HepG2 (cell line): Measurements from ENCODE around the gene FRMD8. TPM values are rescaled to one million over a fixed set of nuclear protein-coding genes. Genes with fewer than 3 reads are reported as not detected.
A peak's percentile ranks its signal among the peaks of the same experiment; 100 is the strongest.

Source experiments
- CBX2 ChIP-seq, 2 experiments: fragments of 200-600 bp in 1 of 2; sonication (generic); formaldehyde crosslinking in 1 of 2; IDR thresholded peaks; 2 replicates each; pipeline versions ENCODE4 v1.7.0 to v1.8.1; 2018 to 2022; ENCODE audit warnings: low read depth in 2 of 2, low read length in 1 of 2, mild to moderate bottlenecking in 1 of 2, missing genetic modification reagents in 1 of 2
- HHEX ChIP-seq: IDR thresholded peaks from 2 replicates; pipeline ENCODE4 v1.6.1; 2016; ENCODE audit warnings: control low read depth
- HNF1B ChIP-seq: sonication (generic); formaldehyde crosslinking; IDR thresholded peaks from 2 replicates; pipeline ENCODE4 v1.5.1; 2020; ENCODE audit warnings: mild to moderate bottlenecking, moderate library complexity, missing genetic modification reagents
- IRX3 ChIP-seq: sonication (generic); formaldehyde crosslinking; IDR thresholded peaks from 2 replicates; pipeline ENCODE4 v1.8.1; 2023; ENCODE audit warnings: mild to moderate bottlenecking, low read depth, missing genetic modification reagents, borderline replicate concordance
- JUND ChIP-seq: sonication (generic); formaldehyde crosslinking; IDR thresholded peaks from 2 replicates; pipeline ENCODE4 v1.8.0; 2022; ENCODE audit warnings: mild to moderate bottlenecking, missing genetic modification reagents
- LBX2 ChIP-seq: sonication (generic); formaldehyde crosslinking; IDR thresholded peaks from 2 replicates; pipeline ENCODE4 v1.5.0; 2020; ENCODE audit warnings: missing genetic modification reagents, mild to moderate bottlenecking, borderline replicate concordance
- RXRA ChIP-seq: sonication (generic); formaldehyde crosslinking; IDR thresholded peaks from 2 replicates; pipeline ENCODE4 v1.5.1; 2020; ENCODE audit warnings: missing genetic modification reagents
- SPEN ChIP-seq: sonication (generic); formaldehyde crosslinking; IDR thresholded peaks from 2 replicates; pipeline ENCODE4 v1.5.1; 2020; ENCODE audit warnings: low read depth, mild to moderate bottlenecking, missing genetic modification reagents
- THAP7 ChIP-seq: sonication (generic); formaldehyde crosslinking; IDR thresholded peaks from 2 replicates; pipeline ENCODE4 v1.8.1; 2023; ENCODE audit warnings: mild to moderate bottlenecking, missing genetic modification reagents
- ZNF451 ChIP-seq: sonication (generic); formaldehyde crosslinking; IDR thresholded peaks from 2 replicates; pipeline ENCODE4 v1.5.0; 2020; ENCODE audit warnings: mild to moderate bottlenecking, missing genetic modification reagents
- polyA plus RNA-seq, 8 experiments: library from polyadenylated mRNA; depleted of rRNA in 3 of 8; stranded (reverse) in 7 of 8; unstranded in 1 of 8; fragments of >200 nt; fragmentation: Illumina TruSeq in 4 of 8; extraction: Trizol in 4 of 8; gene quantifications; 2 replicates each; pipeline versions ENCODE4 v1.2.1 to v1.2.3, GENCODE V29; 2011 to 2016; ENCODE audit warnings: low read depth in 4 of 8, missing spikeins in 1 of 8, mixed read lengths in 1 of 8; ENCODE audit not compliant: insufficient read depth in 1 of 8
- total RNA-seq, 5 experiments: library from RNA; depleted of rRNA; stranded (reverse); fragments of >200 nt; fragmentation: Illumina TruSeq; extraction: Trizol; gene quantifications; 2 replicates each; pipeline ENCODE4 v1.2.3, GENCODE V29; 2016; ENCODE audit warnings: low read depth in 1 of 5
- TF ChIP-seq, protein P1 (sequence below): sonication (generic); formaldehyde crosslinking; IDR thresholded peaks from 2 replicates; pipeline ENCODE4 v1.5.0; 2020; ENCODE audit warnings: mild to moderate bottlenecking, missing genetic modification reagents
- TF ChIP-seq, protein P2 (sequence below): sonication (generic); formaldehyde crosslinking; IDR thresholded peaks from 2 replicates; pipeline ENCODE4 v1.9.0; 2021; ENCODE audit warnings: missing genetic modification reagents, mild to moderate bottlenecking, borderline replicate concordance

FRMD8 gene
- total and polyA plus RNA-seq, 2 of the 13 experiments (the other 11 are each of a cell fraction or from before 2014, with no cell fraction given): 5.8 to 20.6 TPM

DNA sequence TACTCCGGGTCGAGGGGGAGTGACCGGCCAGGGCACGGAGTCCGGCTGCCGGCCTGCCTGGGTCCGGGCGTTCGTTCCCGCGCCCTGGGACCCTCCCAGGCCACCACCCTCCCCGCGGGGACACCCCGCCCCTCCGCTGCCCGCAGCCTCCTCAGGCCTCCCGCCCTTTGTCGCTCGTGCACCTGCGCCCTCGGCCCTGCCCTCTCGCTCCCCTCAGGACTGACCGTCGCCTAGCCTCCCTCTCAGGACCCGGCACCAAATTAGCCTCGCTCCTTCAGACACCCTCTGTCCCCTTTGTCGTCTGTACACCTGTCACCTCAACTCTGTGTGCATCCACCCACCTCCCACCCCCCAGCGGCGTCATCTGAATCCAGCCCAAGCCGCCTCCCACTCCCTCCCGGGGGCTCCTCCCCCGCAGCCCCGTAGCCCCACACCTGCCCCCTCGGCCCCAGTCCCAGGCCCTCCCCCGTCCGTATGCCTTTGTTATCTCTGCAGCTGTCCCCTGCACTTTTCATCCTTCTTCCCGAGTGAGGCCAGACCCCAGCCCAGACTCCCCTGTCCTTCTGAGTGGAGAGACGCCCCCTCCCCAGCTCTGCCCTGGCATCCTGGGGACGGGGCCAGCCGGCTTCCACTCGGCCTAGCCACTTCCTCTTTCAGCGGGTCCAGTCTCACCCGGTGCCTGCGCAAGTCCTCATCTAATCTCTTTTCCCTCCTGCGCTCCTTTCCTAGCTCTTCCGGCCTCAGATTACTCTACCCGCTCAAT is 31.2 kb upstream of the FRMD8 start (continued):
- no peak for TF ChIP-seq THAP7 (CRISPR knock-in tag)
- TF ChIP-seq ZNF451 (CRISPR knock-in tag): no peak
- TF ChIP-seq LBX2 (CRISPR knock-in tag): no peak
- no peak for TF ChIP-seq CBX2 (IDR thresholded peaks at IDR 0.05; ENCODE audit: low read depth, low read length)
- TF ChIP-seq CBX2 (CRISPR knock-in tag; IDR thresholded peaks at IDR 0.05; ENCODE audit: low read depth): no peak
- no peak for TF ChIP-seq JUND
- TF ChIP-seq, protein P1, sequence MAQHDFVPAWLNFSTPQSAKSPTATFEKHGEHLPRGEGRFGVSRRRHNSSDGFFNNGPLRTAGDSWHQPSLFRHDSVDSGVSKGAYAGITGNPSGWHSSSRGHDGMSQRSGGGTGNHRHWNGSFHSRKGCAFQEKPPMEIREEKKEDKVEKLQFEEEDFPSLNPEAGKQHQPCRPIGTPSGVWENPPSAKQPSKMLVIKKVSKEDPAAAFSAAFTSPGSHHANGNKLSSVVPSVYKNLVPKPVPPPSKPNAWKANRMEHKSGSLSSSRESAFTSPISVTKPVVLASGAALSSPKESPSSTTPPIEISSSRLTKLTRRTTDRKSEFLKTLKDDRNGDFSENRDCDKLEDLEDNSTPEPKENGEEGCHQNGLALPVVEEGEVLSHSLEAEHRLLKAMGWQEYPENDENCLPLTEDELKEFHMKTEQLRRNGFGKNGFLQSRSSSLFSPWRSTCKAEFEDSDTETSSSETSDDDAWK: no peak
- TF ChIP-seq HNF1B (CRISPR knock-in tag): no peak
- TF ChIP-seq IRX3 (CRISPR knock-in tag): no peak
- TF ChIP-seq SPEN (CRISPR knock-in tag): no peak
- TF ChIP-seq HHEX (CRISPR knock-in tag): no peak
- TF ChIP-seq, protein P2, sequence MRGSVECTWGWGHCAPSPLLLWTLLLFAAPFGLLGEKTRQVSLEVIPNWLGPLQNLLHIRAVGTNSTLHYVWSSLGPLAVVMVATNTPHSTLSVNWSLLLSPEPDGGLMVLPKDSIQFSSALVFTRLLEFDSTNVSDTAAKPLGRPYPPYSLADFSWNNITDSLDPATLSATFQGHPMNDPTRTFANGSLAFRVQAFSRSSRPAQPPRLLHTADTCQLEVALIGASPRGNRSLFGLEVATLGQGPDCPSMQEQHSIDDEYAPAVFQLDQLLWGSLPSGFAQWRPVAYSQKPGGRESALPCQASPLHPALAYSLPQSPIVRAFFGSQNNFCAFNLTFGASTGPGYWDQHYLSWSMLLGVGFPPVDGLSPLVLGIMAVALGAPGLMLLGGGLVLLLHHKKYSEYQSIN (CRISPR knock-in tag): no peak
- peak; percentile 14; the same call in 1 of the 2 replicates for TF ChIP-seq RXRA (CRISPR knock-in tag)
